CD4-positive, alpha-beta T cell (primary cell): ENCODE data around the gene SIN3A. TPM values are rescaled to one million over a fixed set of nuclear protein-coding genes. Genes with fewer than 3 reads are reported as not detected.

Experiments
- ATAC-seq: fragments of 200-7000 bp; cut with Tn5 transposase; one replicate; pipeline ENCODE4 v1.10.0; 2022; ENCODE audit warnings: mild to moderate bottlenecking; ENCODE audit not compliant: poor library complexity
- CTCF ChIA-PET: fragments of 350-600 bp; sonication (Branson Sonifier 250); formaldehyde crosslinking; loops from one replicate; lab custom pipeline; 2021; ENCODE audit warnings: antibody characterized with exemption, inconsistent platforms; lab: Charles Lee
- POLR2A ChIA-PET: fragments of 350-600 bp; sonication (Branson Sonifier 250); formaldehyde crosslinking; loops from one replicate; lab custom pipeline; 2021; ENCODE audit warnings: antibody characterized with exemption, inconsistent platforms; lab: Charles Lee
- DNase-seq, 14 experiments: peaks; one replicate each; pipeline ENCODE4 v3.0.0-alpha.2; 2013 to 2020; ENCODE audit warnings: mixed read lengths in 2 of 14
- H3K27ac ChIP-seq, 2 donors: one replicate each; pipeline versions ENCODE4 v1.5.1 to v1.7.0; 2013; ENCODE audit warnings: low read length in 2 of 2, low read depth in 1 of 2, mild to moderate bottlenecking in 1 of 2
- H3K27me3 ChIP-seq, 2 experiments: 1 replicate in 1 of 2; 2 replicates in 1 of 2; pipeline versions ENCODE4 v1.6.1 to v1.7.0; 2013; ENCODE audit warnings: low read length in 2 of 2, control low read depth in 1 of 2, mild to moderate bottlenecking in 1 of 2, moderate library complexity in 1 of 2; ENCODE audit not compliant: insufficient read depth in 2 of 2, control insufficient read depth in 1 of 2
- H3K36me3 ChIP-seq: one replicate; pipeline ENCODE4 v1.6.1; 2013; ENCODE audit warnings: low read length, control low read depth; ENCODE audit not compliant: insufficient read depth
- H3K4me1 ChIP-seq: one replicate; pipeline ENCODE4 v1.6.1; 2013; ENCODE audit warnings: low read length, control low read depth; ENCODE audit not compliant: insufficient read depth
- H3K4me3 ChIP-seq: one replicate; pipeline ENCODE4 v1.5.1; 2013; ENCODE audit warnings: mild to moderate bottlenecking, low read length, moderate library complexity
- H3K9me3 ChIP-seq, 2 experiments: 1 replicate in 1 of 2; 2 replicates in 1 of 2; pipeline versions ENCODE4 v1.6.1 to v1.7.0; 2013; ENCODE audit warnings: low read length in 2 of 2, mild to moderate bottlenecking in 2 of 2, control low read depth in 1 of 2, moderate library complexity in 1 of 2; ENCODE audit not compliant: control insufficient read depth in 1 of 2, insufficient read depth in 1 of 2
- H3K27ac Mint-ChIP-seq: one replicate; pipeline ENCODE4 v1.8.0; 2020; ENCODE audit warnings: mixed read lengths
- H3K27me3 Mint-ChIP-seq: one replicate; pipeline ENCODE4 v1.8.0; 2021; ENCODE audit warnings: mixed read lengths
- H3K36me3 Mint-ChIP-seq: one replicate; pipeline ENCODE4 v1.8.0; 2021; ENCODE audit warnings: low read depth, mixed read lengths
- H3K4me1 Mint-ChIP-seq: one replicate; pipeline ENCODE4 v1.8.0; 2021; ENCODE audit warnings: low read depth, mixed read lengths
- H3K4me3 Mint-ChIP-seq: one replicate; pipeline ENCODE4 v1.8.0; 2020; ENCODE audit warnings: mild to moderate bottlenecking, mixed read lengths
- H3K9me3 Mint-ChIP-seq: one replicate; pipeline ENCODE4 v1.8.0; 2020; ENCODE audit warnings: mixed read lengths
- intact Hi-C, 2 experiments: fragments of 100-400 bp; cut with DNase I in 1 of 2; cut with micrococcal nuclease in 1 of 2; formaldehyde crosslinking; loops; one replicate each; pipeline versions ENCODE4 v1.15.1 to v1.9.0; 2023 to 2025; cut with DNase I, micrococcal nuclease
- total RNA-seq, 174 experiments: library from RNA in 2 of 174; stranded (reverse) in 2 of 174; gene quantifications; one replicate each; pipeline ENCODE4 v1.2.3 and lab custom pipeline; 2021 to 2026
- TF ChIP-seq, protein P1 (sequence below): fragments of 200-600 bp; IDR thresholded peaks from one replicate; pipeline ENCODE4 v1.8.0; 2022; ENCODE audit warnings: antibody characterized with exemption, mild to moderate bottlenecking

Gene SIN3A
- total RNA-seq, 2 experiments from 2014 or later, result 136 to 141 TPM

- DNase-seq (no peak), ATAC-seq (no peak)
- peaks cover 53% of the 10 kb centered on the region for H3K4me1 Mint-ChIP-seq
- no peaks in the 10 kb centered on the region for H3K27me3 ChIP-seq
- TF ChIP-seq, protein P1, sequence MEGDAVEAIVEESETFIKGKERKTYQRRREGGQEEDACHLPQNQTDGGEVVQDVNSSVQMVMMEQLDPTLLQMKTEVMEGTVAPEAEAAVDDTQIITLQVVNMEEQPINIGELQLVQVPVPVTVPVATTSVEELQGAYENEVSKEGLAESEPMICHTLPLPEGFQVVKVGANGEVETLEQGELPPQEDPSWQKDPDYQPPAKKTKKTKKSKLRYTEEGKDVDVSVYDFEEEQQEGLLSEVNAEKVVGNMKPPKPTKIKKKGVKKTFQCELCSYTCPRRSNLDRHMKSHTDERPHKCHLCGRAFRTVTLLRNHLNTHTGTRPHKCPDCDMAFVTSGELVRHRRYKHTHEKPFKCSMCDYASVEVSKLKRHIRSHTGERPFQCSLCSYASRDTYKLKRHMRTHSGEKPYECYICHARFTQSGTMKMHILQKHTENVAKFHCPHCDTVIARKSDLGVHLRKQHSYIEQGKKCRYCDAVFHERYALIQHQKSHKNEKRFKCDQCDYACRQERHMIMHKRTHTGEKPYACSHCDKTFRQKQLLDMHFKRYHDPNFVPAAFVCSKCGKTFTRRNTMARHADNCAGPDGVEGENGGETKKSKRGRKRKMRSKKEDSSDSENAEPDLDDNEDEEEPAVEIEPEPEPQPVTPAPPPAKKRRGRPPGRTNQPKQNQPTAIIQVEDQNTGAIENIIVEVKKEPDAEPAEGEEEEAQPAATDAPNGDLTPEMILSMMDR, result no peak
- ChIA-PET CTCF (interaction anchor here (0.6 kb wide), 1 partner anchor 9 kb away, joined by 3 read pairs; no protein-coding TSS in a partner anchor), POLR2A (interaction anchor here (1.1 to 1.5 kb wide), 2 partner anchors 14 to 17 kb away, joined by 5 to 6 read pairs; partner anchors contain the start of gene SIN3A)
- H3K36me3 ChIP-seq, result peaks cover 14% of the 10 kb centered on the region
- H3K4me3 Mint-ChIP-seq, result no peak overlapping the region
- H3K27ac ChIP-seq, result no peak overlapping the region
- H3K4me3 ChIP-seq, result no peak overlapping the region
- peaks cover 48% of the 10 kb centered on the region for H3K36me3 Mint-ChIP-seq
- intact Hi-C loops, result no loop called here
- peak overlapping the region; percentile 42 for H3K27ac Mint-ChIP-seq
- H3K4me1 ChIP-seq, result peaks cover 21% of the 10 kb centered on the region
- H3K9me3 ChIP-seq, result no peaks in the 10 kb centered on the region
- no peaks in the 10 kb centered on the region for H3K27me3 Mint-ChIP-seq
- no peaks in the 10 kb centered on the region for H3K9me3 Mint-ChIP-seq
These were observed 14.6 kb downstream of the SIN3A start for GRCh38 chr15:75436881-75437280.

GRCh38 chr15:75431682-75432081 is 19.8 kb downstream of the SIN3A start:
- Mint-ChIP-seq H3K4me3 (no peak overlapping the region), H3K36me3 (peaks cover 74% of the 10 kb centered on the region), H3K4me1 (peaks cover 41% of the 10 kb centered on the region), H3K9me3 (no peaks in the 10 kb centered on the region), H3K27ac (no peak overlapping the region), H3K27me3 (no peaks in the 10 kb centered on the region)
- H3K4me3 ChIP-seq, result no peak overlapping the region
- DNase-seq, result no peak
- no peak for ATAC-seq
- peaks cover 14% of the 10 kb centered on the region for H3K4me1 ChIP-seq
- no peaks in the 10 kb centered on the region for H3K9me3 ChIP-seq
- intact Hi-C loops, result no loop called here
- no peak overlapping the region for H3K27ac ChIP-seq
- no peaks in the 10 kb centered on the region for H3K27me3 ChIP-seq
- TF ChIP-seq, protein P1, result no peak
- peaks cover 42% of the 10 kb centered on the region for H3K36me3 ChIP-seq
- POLR2A ChIA-PET, result interaction anchor here (0.8 to 1.5 kb wide), 2 partner anchors 19 to 23 kb away, joined by 3 to 10 read pairs; partner anchors contain the start of gene SIN3A
- CTCF ChIA-PET, result interaction anchor here (0.9 to 1.1 kb wide), 2 partner anchors 12 to 18 kb away, joined by 3 read pairs; no protein-coding TSS in a partner anchor

- no peaks in the 10 kb centered on the region for H3K27me3 Mint-ChIP-seq
- peaks cover 74% of the 10 kb centered on the region for H3K36me3 Mint-ChIP-seq
- peaks cover 14% of the 10 kb centered on the region for H3K4me1 ChIP-seq
- peaks cover 40% of the 10 kb centered on the region for H3K4me1 Mint-ChIP-seq
- H3K4me3 ChIP-seq, result no peak overlapping the region
- ATAC-seq (no peak), DNase-seq (no peak)
- peaks cover 46% of the 10 kb centered on the region for H3K36me3 ChIP-seq
- CTCF ChIA-PET, result interaction anchor here (1.1 kb wide), 1 partner anchor 17 kb away, joined by 3 read pairs; no protein-coding TSS in a partner anchor
- H3K27ac ChIP-seq, result no peak overlapping the region
- H3K27me3 ChIP-seq, result no peaks in the 10 kb centered on the region
- no peaks in the 10 kb centered on the region for H3K9me3 ChIP-seq
- no peak overlapping the region for H3K27ac Mint-ChIP-seq
- intact Hi-C loops, result no loop called here
- H3K4me3 Mint-ChIP-seq, result no peak overlapping the region
- POLR2A ChIA-PET, result interaction anchor here (0.8 to 1.5 kb wide), 2 partner anchors 19 to 23 kb away, joined by 3 to 10 read pairs; partner anchors contain the start of gene SIN3A
- TF ChIP-seq, protein P1, result no peak
- no peaks in the 10 kb centered on the region for H3K9me3 Mint-ChIP-seq
These were observed 20.2 kb downstream of the SIN3A start for GRCh38 chr15:75431270-75431669.
